GM19452 (cell line): ENCODE results near the gene AMOTL2.

ENCODE experiments used
- ATAC-seq: cut with Tn5 transposase; IDR thresholded peaks from one replicate; pipeline ENCODE4 v1.9.1; 2021; ENCODE audit not compliant: unreplicated experiment

The AMOTL2 gene

DNA sequence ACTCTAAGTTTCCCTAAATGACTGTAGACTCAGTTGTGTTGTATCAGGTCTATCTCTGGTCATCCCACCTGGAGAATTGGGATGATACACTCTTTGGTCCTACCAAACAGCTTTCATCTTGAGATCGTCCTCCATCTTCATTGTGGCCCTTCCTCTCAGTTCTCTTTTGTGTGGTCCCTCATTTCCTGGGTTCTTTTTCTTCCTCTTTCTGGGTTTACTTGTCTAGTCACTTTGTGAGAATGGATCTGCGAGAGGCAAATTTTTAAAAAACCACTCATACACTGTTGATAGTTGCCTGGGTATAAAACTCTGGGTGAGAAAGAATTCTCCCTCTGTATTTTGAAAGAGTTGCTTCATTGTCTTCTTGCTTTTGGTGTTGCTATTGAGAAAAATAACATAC, 6.0 kb upstream of the AMOTL2 start:
- ATAC-seq, result no peak

DNA sequence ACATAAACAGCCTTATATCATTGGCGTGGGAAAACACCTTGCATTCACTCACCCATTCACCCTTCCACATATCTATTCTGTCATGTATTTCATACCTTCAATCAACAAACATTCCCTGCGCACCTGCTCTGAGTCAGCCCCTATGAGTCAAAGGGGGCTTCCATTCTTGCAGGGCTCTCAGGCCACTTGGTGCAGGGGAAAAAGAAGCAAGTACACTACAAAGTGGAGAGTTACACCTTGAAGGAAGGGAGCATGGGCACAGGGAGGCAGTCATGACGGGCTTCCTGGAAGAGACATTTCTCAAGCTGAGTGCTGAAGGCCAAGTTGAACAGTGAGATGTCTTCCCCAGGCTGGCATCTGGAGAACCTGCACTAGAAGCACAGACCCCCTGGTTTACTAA, 4.6 kb upstream of the AMOTL2 start:
- ATAC-seq, result no peak

DNA sequence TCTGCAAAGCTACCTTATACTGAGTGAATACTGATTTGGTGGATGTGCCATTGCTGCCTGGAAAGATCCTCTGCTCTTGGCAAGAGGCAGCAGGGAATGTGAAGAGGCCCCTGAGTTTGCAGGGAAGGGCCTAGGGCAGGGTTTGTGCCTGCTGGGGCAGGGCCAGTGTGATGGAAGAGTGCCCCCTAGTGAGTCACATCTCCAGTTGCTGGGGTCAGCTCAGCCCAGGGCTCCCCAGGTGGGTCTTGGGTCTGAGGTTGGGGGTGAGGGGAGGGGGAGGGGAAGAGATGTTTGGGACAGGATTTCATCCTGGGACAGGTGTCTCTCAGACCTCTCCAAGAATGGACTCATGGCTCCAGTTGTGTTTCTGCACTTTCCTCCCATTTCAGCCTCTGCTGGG, 4.1 kb upstream of the AMOTL2 start:
- ATAC-seq, result no peak

DNA sequence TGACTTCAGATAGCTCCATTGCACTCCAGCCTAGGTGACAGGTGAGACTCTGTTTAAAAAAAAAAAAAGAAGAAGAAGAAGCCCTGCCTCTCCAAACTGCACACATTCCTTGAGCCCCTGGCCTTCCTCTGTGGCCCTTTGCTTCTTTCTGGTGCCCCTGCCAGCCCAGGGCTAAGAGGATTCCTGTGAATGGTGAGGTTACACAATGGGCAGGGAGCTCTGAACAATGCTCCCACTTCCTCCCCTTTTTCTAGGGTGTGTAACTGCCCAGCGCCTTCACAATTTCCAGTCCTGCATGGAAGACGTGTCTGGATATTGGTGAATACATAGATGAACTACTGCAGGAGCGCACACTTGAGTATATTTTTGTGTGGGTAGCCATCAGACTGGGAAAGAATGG, 3.6 kb upstream of the AMOTL2 start:
- ATAC-seq, result no peak

DNA sequence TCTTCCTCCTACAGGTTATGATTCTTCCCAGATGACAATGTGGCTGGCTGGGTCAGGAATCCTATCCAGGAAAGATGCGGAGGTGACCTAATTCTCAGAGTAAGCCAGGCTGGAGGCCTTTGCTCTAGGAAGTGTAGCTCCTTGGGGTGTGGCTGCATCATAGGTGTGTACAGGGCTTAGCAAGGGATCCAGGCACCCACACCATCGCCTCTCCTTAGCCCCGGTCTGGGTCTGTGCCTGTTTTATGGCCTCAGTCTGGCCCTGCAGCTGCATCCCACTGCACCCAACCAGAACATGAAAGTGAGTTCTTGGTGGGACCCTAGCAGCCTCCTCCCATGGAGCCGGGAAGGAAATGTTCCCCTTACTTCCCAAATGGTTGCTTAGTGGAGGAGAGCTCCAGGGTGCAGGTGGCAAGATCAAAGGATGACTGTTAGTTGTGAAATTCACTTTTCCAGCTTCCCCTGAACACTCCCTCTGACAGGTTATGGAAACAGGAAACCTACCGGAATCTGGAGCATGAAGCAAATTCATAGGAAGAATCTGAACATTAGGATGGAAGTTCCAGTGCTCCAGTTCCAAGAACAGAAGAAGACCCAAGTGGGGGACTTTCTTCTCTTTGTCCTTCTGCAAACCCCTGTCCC, 2.7 kb upstream of the AMOTL2 start:
- ATAC-seq, result no peak

DNA sequence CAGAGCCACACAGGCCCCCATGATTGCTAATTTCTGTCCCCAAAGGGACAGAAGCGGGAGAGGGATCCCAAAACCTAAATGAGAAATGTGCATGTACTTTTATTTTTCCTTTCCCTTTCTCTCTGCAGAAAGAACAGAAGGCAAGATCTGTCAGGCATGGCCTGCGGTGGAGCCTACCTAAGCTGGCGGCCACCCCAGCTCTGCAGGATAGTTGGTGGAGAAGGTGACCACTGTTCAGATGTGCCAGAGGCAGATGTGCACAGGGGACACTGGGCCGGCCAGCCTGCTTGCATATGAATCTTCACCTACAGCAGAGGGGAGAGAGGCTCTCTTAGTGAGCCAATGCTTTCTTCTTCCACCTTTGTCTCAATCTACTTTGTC, 2.1 kb upstream of the AMOTL2 start:
- no peak for ATAC-seq

DNA sequence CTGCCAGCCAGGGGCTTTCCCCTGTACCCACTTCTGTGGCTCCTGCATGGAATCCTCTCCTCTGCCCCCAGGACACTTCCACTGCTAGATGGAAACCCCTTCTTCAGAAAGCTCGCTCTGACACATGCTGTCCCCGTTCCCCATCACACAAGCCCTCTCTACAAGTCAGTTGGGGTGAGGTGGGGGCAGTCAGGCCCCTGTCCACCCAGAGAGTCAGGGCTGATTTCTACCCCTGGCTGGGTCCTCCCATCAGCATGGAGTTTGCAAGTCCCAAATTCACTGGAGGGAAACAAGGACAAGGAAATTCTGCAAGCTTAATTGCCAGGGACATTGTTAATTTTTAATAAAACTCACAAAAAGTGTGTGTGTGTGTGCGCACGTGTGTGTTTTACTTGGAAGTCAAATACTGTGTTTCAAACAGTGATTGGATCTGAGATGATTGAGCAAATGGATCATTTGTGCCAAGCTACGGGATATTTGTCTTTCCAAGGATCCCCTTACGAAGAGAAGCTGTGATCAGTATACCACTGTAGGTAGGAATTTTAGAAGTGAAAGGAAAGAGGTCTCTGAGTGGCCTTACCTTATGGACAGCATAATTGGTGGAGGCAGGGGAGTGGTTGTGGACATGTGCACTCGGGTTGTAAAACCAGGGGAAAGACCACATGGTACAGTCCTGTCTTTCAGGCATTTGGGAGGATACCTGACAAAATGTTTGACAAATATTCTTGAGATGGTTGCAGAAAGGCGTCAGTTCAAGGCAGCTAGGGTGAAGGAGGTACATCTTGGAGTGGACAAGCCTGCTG, 1.5 kb upstream of the AMOTL2 start:
- no peak for ATAC-seq

DNA sequence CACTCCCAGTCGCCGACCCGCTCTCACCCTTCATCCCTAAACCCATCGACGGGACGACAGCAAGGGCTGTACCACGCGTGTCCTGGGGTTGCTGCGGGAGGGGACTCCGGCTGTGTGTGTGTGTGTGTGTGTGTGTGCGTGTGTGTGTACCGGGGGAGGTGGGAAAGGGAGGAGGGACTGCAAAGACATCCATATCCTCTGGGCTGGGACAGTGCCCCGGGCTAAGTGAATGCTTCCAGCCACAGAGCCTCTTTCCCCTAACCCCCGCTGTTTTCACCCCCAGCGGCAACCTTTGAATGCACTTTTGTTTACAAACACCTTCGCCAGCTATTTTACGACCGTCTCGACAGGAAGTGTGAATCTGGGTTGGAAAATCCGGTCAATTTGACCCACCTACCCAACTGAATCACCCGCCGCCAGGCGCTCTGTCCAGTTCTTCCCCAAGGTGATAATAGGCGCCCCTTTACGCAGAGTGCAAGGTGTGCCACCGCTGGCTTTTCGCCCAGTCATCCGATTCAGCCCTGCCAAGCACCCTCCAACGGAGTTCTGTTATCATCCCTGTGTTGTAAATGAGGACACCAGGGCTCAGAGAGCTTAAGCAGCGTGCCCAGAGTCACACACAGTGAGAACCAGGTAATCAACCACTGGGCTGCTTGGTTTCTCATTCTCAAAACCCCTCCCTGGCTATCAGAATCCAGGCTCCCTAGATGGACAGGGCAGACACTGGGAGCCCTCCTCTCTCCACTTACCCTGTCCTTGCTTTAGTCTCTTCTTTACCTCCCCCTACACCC, 739 bp upstream of the AMOTL2 start:
- no peak for ATAC-seq

DNA sequence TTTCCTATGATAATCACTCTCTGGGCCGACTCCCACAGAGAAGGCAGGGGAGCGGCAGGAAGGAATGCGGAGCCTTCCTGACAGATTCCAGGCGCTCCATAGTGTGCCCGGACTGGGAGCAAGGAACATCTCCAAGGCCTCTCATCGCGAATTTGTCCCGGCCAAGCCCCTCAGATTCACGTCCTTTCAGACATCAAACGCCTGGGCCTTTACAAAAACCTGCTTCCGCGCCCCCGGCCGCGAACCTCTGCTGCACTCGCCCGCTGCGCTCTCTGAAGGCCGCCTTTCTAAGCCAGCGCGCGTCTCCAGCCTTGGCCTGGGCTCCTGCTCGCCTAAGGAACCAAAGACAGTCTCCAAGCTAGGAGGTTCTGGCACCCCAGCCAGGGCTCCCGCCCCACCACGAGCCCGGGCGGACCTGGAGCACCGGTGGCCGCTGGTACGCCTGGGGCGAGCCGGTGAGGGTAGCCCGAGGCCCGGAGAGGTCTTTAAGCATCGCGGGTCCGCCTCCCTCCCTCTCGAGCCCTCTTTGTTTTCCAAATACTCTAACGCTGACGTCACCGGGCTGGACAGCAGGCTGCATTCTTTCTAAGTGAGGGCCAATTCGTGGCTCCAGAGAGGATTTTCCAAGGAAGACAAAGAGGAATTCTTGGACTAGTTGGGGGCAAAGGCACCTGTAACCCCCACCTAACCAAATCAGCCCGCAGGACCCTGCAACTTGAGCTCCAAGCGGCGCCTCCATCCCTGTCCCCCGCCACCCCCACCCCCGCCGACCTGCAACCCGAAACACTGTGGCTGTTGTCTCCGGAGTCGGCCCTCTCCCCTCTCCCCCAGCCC, 759 bp downstream of the AMOTL2 start:
- no peak for ATAC-seq

DNA sequence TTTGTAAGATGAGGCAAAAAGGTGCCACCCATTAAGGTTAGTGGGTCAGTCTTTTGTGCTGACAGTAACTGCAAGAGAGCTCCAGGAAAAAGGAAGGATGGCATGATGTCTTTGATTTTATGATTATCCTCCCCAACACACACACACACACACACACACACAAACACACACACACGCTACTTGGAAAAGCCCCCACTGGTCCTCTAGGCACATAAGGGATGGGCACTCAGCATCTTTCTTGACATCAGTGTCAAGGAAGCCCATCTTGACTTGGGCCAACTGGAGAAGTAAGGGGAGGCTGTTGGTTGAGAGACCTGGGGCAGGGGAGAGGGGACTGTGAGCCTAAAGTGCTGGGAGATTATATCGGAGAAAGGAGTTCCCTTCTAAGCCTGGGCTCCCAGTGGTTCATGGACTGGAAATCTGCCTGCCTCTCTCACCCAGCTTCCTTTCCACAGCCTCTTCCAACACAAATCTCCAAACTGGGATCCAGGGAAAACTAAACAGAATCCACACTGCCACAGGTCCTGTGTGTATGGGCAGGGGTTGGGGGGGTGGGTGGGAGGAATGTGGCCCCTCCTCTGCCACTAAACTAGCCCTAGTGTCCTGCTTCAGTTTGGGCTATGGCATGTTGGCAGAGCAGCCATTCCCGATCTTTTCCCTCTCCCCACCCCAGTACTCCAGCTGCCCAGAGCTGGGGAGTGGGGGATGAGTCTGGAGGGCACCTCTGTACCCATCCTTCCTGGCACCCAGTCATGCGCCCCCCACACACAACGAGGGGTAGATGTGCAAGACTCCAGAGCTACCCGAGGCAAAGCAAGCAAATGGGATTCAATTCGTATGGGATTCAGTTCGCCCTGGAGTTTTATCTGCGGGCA, 1.6 kb downstream of the AMOTL2 start:
- no peak for ATAC-seq

DNA sequence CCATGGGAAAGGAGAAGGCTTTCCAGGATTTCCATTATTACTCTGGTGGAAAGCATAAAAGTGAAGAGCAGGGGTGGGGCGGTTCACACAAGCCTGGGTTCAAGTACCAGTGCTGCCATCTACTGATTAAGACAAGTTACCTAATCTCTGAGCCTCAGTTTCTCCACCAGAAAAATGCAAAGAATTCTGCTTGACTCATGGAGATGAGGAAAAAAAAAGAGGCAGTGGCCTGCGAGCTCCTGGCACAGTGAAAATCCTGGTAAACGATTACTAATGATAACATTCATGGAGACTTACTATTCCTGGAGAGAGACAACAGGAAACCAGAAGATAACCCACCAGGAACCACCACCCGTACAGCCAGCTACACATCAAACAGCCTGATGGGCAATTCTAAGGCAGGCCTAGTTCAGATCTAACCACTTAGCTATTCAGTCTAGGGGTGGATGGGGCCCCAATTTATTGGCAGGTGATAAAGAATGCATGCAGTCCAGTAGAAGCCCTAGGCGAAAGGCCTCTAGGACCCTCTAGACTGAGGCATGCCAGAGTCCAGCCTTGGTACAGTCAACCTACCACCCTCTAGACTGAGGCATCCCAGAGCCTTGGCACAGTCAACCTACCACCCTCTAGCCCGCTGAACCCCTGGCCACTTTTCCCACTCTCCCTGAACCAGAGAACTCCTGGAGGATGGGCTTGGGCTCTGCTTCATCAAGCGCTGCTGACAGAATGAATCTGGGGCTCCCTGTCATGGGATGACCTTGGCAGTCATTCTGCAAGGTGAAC, 2.5 kb downstream of the AMOTL2 start:
- ATAC-seq, result no peak

DNA sequence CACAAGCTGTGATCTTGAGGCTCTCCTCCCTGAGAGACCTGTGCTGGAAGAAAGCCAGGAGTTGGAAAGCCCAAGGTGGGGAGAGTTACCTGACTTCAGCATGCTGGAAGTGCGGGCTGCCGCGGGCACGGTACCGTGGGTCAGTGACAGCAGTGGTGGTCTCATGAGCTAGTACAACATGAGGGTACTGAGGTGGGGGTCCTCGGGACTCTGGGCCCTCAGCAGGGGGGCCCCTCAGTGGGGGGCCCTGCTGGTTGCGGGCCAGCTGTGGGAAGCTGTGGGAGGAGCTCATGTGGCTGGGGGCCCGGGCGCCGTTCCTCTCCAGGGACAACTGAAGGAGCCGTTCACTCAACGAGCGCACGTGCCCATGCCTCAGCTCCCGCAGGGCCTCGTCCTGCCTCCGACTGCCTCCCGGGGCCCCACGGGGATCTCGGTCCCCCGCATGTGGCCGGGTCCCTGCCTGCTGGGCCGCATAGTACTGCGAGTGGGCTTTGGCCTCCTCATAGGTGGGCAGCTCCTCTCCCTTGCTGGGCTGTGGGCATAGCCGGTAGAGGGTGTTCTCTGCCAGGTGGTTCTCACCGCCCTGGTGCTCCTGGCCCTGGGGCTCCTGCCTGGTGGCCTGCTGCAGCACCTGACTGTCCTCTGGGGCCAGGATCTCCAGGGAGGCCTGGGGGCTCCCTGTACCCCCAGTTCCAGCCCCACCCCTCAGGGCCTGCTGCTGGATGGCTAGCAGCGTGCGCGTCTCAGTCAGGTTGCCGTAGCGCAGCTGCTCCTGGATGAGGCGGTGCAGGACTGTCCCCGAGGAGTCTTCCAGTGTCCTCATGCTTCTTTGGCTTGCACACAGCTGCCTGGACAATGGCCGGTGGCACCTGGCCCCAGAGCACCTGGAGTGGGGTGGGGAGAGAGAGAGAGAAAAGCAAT, 3.4 kb downstream of the AMOTL2 start:
- ATAC-seq, result no peak

DNA sequence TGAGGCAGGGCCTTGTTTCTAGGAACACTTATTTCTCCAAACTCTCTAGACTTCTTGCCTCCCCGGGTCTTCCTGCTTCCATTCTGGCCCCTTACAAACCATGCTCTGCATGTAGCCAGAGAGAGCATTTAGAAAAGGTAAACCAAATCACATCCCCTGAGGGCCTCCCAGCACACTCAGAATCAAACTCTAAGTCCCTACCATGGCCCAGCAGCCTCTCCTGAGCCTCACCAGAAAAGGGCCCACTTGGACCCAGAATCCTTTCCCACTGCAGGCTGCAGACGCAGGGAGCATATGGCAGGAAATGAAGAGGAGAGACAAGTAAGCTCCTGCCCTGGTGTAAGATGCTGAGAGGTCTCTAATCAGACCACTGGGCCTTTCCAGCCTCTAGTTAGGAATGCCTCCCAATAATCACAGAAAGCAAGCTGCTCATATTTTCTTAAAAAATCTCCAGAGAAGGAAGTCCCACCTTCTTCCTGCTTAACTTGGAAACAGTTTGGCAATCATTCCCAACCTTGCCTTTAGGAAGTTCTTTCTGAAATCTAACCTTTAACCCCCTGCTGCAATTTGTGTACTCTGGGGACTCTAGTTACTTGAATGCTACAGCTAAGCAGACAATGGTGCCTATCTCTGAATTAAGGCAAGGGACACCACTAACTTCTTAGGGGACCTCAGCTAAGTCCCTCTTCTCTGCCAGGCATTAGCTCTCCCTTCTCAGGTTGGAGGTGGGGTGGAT, 4.2 kb downstream of the AMOTL2 start:
- ATAC-seq, result no peak

DNA sequence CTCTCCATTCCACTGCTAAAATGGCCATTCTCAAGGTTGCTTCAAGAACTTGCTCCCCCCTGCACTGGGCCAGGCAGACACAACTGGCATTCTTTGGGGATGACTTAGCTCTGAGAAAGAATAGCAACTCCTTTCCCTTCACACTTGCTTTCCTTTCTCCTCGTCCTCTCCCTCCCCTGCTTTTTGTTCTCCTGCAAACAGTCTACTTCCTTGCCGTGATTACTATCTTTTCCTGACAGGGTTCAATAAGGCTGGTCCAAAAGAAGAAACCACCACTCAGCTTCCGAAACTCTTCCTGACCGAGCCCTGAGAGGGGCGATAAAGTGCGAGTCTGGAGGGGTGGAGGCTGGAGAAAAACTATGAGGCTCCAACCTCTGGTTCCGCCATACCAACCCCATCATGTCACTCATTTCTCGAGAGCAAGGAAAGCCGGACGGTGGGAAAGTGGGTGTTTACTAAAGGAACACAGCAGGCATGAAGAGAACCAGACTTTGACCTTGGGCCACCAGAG, 5.0 kb downstream of the AMOTL2 start:
- no peak for ATAC-seq

DNA sequence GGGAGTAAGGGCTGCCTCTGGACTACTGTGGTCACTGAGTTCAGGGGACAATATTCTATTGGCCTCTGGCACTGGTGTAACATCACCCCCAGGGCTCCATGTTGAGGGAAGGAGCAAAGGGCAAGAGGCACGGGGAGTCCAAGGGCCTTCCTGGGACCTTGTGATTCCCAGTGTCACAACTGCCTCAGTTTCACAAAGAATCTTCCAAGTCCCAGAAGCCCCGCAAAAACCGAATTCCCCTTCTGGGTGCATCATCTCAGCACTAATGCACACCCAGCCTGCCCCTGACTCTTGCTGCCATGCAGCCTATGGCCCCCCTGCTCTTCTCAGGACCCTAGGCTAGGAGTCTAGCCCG, 5.5 kb downstream of the AMOTL2 start:
- ATAC-seq, result no peak

DNA sequence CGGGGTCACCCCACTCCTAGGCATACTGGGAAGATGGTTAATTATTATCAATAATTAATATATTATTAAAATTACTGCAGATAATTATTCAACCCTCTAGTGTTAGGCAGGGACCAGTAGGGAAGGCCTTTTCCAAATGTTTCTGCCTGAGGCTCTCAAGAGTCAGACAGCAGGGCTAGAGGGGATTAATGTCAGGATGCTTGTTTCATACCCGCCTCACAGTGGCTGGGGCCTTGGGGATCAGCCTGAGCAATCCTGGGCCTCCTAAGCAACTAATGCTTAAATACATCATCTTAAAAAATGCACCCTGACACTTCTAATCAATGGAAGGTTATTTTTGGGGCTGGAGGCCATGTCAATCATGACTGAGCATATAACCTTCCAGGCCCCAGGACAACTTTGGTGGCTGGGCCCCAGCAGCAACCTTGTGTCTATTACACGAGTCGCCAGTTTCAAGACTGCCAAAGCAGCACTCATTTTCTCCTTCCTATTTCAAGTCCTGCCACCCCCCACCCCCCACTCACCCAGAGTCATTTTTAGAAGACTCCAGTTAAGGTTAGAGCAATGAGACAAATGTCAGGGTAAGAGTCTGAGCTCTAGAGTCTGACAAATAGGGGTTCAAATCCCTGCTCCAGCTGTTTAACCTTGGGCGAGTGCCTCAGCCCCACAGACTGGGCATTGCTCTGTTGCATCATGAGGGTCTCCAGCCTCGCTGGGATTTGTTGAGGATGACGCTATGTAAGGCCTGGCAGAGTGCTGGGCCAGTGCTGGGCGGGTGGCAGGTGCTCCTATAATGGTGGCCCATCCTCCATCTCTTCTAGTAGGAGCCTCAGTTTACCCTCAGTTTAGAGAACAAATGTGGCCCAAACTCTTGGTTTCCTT, 6.1 kb downstream of the AMOTL2 start:
- ATAC-seq, result no peak
